ENCODE results near the gene ST8SIA6.

DNA sequence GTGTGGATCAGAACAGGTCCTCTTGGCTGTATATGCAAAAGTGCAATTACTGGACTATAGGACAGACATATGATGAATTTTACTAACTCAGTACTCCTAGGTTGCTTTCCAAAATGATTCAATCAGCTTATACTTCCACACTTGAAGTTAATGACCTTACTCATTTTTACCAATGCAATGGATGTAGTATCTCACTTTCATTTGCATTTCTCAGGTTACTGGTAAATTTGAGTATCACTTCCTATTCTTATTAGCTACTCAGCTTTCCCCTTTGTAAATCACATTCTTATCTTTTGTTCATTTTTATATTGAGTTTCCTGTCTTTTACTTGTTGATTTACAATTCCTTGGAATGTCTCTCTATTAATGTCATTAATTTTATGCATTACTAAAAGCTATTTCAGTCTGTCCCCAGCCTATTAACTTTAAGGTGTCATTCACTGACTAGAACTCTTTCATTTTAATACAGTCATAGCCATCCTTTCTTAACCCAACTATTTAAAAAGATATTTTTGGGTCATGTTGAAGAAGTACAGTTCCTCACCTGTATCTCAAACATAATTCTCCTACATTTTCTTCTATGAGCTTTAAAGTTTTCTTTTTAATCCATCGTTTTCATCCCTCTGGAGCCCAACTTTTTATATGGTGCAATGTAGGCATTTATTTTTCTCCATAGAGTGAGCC lies 137.8 kb downstream of the ST8SIA6 start:
- TF ChIP-seq CREB1 (IDR thresholded peaks at IDR 0.05; ENCODE audit: low read depth) (no peak), EP300 (IDR thresholded peaks at IDR 0.05; ENCODE audit: borderline replicate concordance) (no peak)
